Chondrocyte (in vitro differentiated cells): ENCODE data around the gene AFF3. TPM values are rescaled to one million over a fixed set of nuclear protein-coding genes. Genes with fewer than 3 reads are reported as not detected.
"Not testable (repeated sequence)": the region's sequence is repeated elsewhere in the genome, so short reads cannot be mapped to it uniquely, and the experiment has no call there.

Experiments
- DNase-seq: peaks from one replicate; pipeline ENCODE4 v3.0.0; 2021; ENCODE audit warnings: mixed read lengths, low spot score
- H3K27ac Mint-ChIP-seq: one replicate; pipeline ENCODE4 v1.8.0; 2021; ENCODE audit warnings: mild to moderate bottlenecking, moderate library complexity, mixed read lengths; ENCODE audit not compliant: unreplicated experiment
- H3K27me3 Mint-ChIP-seq: 2 replicates; pipeline ENCODE4 v1.8.0; 2021; ENCODE audit warnings: low read depth, mixed read lengths
- H3K36me3 Mint-ChIP-seq: 2 replicates; pipeline ENCODE4 v1.8.0; 2021; ENCODE audit warnings: low read depth, mixed read lengths
- H3K4me1 Mint-ChIP-seq: 2 replicates; pipeline ENCODE4 v1.8.0; 2021; ENCODE audit warnings: low read depth, mild to moderate bottlenecking, mixed read lengths
- H3K4me3 Mint-ChIP-seq: one replicate; pipeline ENCODE4 v1.8.0; 2021; ENCODE audit warnings: mild to moderate bottlenecking, moderate library complexity, mixed read lengths; ENCODE audit not compliant: unreplicated experiment
- H3K9me3 Mint-ChIP-seq: 2 replicates; pipeline ENCODE4 v1.8.0; 2021; ENCODE audit warnings: low read depth, mixed read lengths
- CTCF ChIP-seq: fragments of 200-600 bp; sonication (generic); IDR thresholded peaks from 2 replicates; pipeline ENCODE4 v1.5.0; 2021; ENCODE audit warnings: antibody characterized with exemption, mild to moderate bottlenecking, moderate library complexity
- total RNA-seq: library from RNA; stranded (reverse); gene quantifications from 3 replicates; pipeline ENCODE4 v1.2.1, GENCODE V29; 2021

AFF3 gene
- total RNA-seq, 1 donor from 2014 or later, result 127 TPM

GRCh38 chr2:99504844-99505584, 637.4 kb downstream of the AFF3 start:
- H3K4me1 Mint-ChIP-seq, result peaks cover 5% of the 10 kb centered on the region
- no peak overlapping the region for H3K4me3 Mint-ChIP-seq
- H3K27ac Mint-ChIP-seq, result no peak overlapping the region
- DNase-seq, result no peak
- no peaks in the 10 kb centered on the region for H3K27me3 Mint-ChIP-seq
- H3K9me3 Mint-ChIP-seq, result no peaks in the 10 kb centered on the region
- no peak for TF ChIP-seq CTCF
- H3K36me3 Mint-ChIP-seq, result no peaks in the 10 kb centered on the region

DNA sequence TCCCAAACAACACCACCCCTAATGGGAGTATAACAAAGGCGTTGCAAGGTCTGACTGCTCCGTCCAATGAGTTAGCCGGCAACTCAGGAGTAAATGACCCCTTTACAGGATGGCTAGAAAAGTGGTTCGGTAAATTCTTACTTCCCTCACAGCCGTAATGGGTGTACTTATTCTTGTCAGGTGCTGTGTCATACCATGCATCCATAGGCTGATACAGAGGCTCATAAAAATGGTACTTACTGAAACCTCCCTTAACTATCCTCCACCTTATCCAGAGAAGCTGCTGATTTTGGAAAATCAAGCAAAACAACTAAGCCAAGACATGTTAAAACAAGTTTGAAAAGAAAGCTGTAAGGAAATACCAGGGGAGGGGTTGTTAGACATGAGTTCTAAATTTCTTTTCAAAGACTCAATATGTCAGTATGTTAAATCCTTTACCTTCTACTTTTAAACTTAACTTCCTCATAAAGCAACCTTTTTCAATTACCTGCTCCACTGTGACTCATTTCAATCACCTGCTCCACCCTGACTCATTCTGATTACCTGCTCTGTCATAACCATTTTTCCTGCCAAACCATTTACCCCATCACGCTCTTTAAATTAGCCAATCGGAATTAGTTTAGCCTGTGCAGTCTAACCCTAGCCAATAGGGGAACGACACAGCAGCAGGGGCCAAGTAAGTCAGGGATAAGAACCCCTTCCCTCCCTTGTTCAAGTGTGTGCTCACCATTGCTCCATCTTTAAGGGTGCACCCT, 638.6 kb downstream of the AFF3 start:
- not testable (repeated sequence) for H3K36me3 Mint-ChIP-seq, H3K27ac Mint-ChIP-seq, H3K4me3 Mint-ChIP-seq, H3K9me3 Mint-ChIP-seq, H3K27me3 Mint-ChIP-seq, H3K4me1 Mint-ChIP-seq, DNase-seq

DNA sequence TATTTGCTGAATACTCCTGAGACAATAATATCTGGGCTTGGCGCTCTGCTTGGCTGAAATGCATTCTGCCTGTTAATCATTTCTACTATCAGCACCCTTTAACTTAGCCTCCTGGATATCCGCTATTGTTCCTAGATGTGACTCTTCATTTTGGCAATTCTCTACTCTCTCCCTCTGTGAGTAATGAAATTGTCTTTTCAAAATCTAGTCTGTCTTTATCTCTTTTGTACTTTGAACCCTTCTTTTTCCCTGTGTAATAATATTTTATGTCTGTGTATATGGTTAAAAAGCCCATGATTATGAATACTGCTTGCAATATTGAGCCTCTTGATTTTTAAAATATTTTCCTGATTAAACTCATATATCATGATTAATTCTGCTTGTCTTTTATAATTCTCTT, 646.4 kb downstream of the AFF3 start:
- Mint-ChIP-seq H3K36me3 (no peaks in the 10 kb centered on the region), H3K27ac (no peak overlapping the region), H3K27me3 (peaks cover 4% of the 10 kb centered on the region)

More for the DNA sequence above, 646.4 kb downstream of the AFF3 start:
- no peak for DNase-seq
- peaks cover 6% of the 10 kb centered on the region for H3K4me1 Mint-ChIP-seq
- H3K4me3 Mint-ChIP-seq, result no peak overlapping the region
- TF ChIP-seq CTCF, result no peak
- H3K9me3 Mint-ChIP-seq, result no peaks in the 10 kb centered on the region

Other genes with a start within 250 kb of the AFF3 start
- gene LONRF2, start 179.9 kb upstream of the AFF3 start, total RNA-seq, result 1.7 to 1.8 TPM (median 1.7 TPM) in 3 replicates